ENCODE data around the gene PCBP3. TPM values are rescaled to one million over a fixed set of nuclear protein-coding genes. Genes with fewer than 3 reads are reported as not detected.
"Not testable (repeated sequence)": the region's sequence is repeated elsewhere in the genome, so short reads cannot be mapped to it uniquely, and the experiment has no call there.

PCBP3 gene
- total and polyA plus RNA-seq, 2 of the 8 experiments (the other 6 are each of a cell fraction or from before 2014, with no cell fraction given) = 3.5 to 6.3 TPM

- FAIRE-seq; H4K91ac ChIP-seq (replicated peaks; ENCODE audit: insufficient read length, low read length); H3K79me2 ChIP-seq (ENCODE audit: control insufficient read depth in 1 of 2, insufficient read depth in 2 of 2, low read length in 2 of 2); H3K4me1 ChIP-seq (replicated peaks in 1 of 4; ENCODE audit: control insufficient read depth in 3 of 4, insufficient read depth in 4 of 4, low read length in 3 of 4); H2BK120ac ChIP-seq (replicated peaks; ENCODE audit: low read depth, low read length); H3K4me2 ChIP-seq (ENCODE audit: insufficient read depth in 1 of 2, low read depth in 2 of 2, low read length in 2 of 2); H3K4me3 ChIP-seq (ENCODE audit: extremely low read depth in 1 of 4, insufficient read depth in 2 of 4, low read depth in 3 of 4, low read length in 4 of 4); H3K23ac ChIP-seq (ENCODE audit: insufficient read length); H4K8ac ChIP-seq (ENCODE audit: extremely low read depth, insufficient read depth, low read length); H3K79me1 ChIP-seq (ENCODE audit: low read depth, low read length); H3K9me3 ChIP-seq (ENCODE audit: insufficient read depth in 2 of 2, low read depth in 1 of 2, low read length in 1 of 2); H4K5ac ChIP-seq (ENCODE audit: insufficient read length, low read depth, low read length); H4K20me1 ChIP-seq (replicated peaks in 1 of 2; ENCODE audit: control insufficient read depth in 1 of 2, insufficient read depth in 2 of 2, low read length in 2 of 2); POLR2A ChIA-PET (ENCODE audit: partially characterized antibody); H2BK15ac ChIP-seq (ENCODE audit: low read length); H3K27me3 ChIP-seq (replicated peaks in 1 of 4; ENCODE audit: control insufficient read depth in 3 of 4, extremely low read depth in 1 of 4, insufficient read depth in 3 of 4, low read length in 3 of 4); H3K56ac ChIP-seq (replicated peaks; ENCODE audit: insufficient read length, low read depth, low read length); H2AK5ac ChIP-seq (ENCODE audit: low read depth, low read length); H3K23me2 ChIP-seq (ENCODE audit: low read depth, low read length); H3K9ac ChIP-seq (replicated peaks in 1 of 4; ENCODE audit: extremely low read depth in 1 of 4, low read depth in 3 of 4, low read length in 3 of 4); H2BK12ac ChIP-seq (ENCODE audit: low read depth, low read length); H2AFZ ChIP-seq (ENCODE audit: low read length); H3K14ac ChIP-seq (ENCODE audit: insufficient read length); H2BK20ac ChIP-seq (ENCODE audit: low read length); H3K36me3 ChIP-seq (ENCODE audit: control insufficient read depth in 2 of 4, insufficient read depth in 4 of 4, low read length in 3 of 4); H3K27ac ChIP-seq (ENCODE audit: low read depth, low read length); H2BK5ac ChIP-seq (ENCODE audit: low read depth, low read length); H3K4ac ChIP-seq (replicated peaks; ENCODE audit: insufficient read length, low read depth, low read length); DNase-seq (ENCODE audit: low read depth in 1 of 2, low spot score in 2 of 2); H3K18ac ChIP-seq (ENCODE audit: extremely low read depth, low read length): not testable (repeated sequence)
- 85% methylated on average over 20 of the region's 21 CpGs; no CpG with 5 or more reads in 1 of the 2 experiments for WGBS, 2 experiments (ENCODE audit: extremely low coverage in 1 of 2, insufficient coverage in 1 of 2, insufficient read length in 1 of 2, insufficient replicate concordance in 2 of 2, low coverage in 1 of 2, low lambda C conversion rate in 2 of 2, missing lambda C conversion rate in 1 of 2)
- CTCF ChIA-PET (ENCODE audit: partially characterized antibody) = interaction anchor here (1.1 to 1.2 kb wide), 2 partner anchors 28 to 136 kb away, joined by 3 read pairs; no protein-coding TSS in a partner anchor
These were observed 242.5 kb downstream of the PCBP3 start for GRCh38 chr21:45885930-45886601.
